ENCODE measurements around the gene ARL6IP5. TPM values are rescaled to one million over a fixed set of nuclear protein-coding genes. Genes with fewer than 3 reads are reported as not detected.
A peak's percentile ranks its signal among the peaks of the same experiment; 100 is the strongest.

ARL6IP5 gene
- total and polyA plus RNA-seq, 8 donors, result 29.5 to 78.9 (median 41.7) TPM

DNA sequence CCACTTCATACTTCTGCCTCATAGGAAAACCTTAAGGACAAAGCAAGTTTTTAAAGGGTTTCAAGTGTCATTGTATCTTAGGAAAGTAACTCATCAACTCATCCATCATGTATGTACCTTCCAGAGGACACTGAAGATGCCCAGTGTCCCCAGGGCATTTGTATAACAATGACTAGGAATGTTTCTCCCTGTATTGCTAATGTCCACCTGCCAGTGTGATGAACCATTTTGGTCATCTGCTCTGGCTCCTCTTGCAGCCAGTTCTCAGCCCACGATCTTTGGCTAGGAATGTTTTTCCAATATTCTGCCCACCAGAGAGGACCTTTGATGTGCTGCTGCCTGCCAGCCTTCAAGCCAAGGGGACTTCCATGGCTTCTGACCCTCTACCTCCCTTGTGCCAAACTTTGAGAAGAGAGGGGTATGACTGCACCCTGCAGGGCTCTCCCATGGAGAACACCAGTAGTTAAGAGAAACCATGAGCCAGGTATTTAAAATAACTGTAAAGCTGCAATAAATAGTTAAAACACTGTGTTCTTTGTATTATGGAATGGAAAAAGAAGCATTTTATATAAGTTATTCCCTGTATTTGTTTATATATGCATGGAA is 26.3 kb downstream of the ARL6IP5 start:
- Histone ChIP-seq H3K36me3 (peaks cover 0 to under 1% (median 0%) of the 10 kb centered on the region in 3 donors), H3K27me3 (no peaks in the 10 kb centered on the region), H3K9me3 (no peaks in the 10 kb centered on the region), H3K4me3 (no peak overlapping the region), H3K4me1 (peaks cover 2 to 4% (median 2%) of the 10 kb centered on the region in 3 donors), H3K27ac (no peak overlapping the region)
- intact Hi-C loops (cut with DNase I), result no loop called here
- FAIRE-seq, result no peak
- TF ChIP-seq, protein P1, sequence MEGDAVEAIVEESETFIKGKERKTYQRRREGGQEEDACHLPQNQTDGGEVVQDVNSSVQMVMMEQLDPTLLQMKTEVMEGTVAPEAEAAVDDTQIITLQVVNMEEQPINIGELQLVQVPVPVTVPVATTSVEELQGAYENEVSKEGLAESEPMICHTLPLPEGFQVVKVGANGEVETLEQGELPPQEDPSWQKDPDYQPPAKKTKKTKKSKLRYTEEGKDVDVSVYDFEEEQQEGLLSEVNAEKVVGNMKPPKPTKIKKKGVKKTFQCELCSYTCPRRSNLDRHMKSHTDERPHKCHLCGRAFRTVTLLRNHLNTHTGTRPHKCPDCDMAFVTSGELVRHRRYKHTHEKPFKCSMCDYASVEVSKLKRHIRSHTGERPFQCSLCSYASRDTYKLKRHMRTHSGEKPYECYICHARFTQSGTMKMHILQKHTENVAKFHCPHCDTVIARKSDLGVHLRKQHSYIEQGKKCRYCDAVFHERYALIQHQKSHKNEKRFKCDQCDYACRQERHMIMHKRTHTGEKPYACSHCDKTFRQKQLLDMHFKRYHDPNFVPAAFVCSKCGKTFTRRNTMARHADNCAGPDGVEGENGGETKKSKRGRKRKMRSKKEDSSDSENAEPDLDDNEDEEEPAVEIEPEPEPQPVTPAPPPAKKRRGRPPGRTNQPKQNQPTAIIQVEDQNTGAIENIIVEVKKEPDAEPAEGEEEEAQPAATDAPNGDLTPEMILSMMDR (IDR thresholded peaks at IDR 0.05), result no peak
- no peak for ATAC-seq
- WGBS, 2 donors, result 74 to 86% methylated on average over 1 of the region's 1 CpG
- no peak for DNase-seq

GRCh38 chr3:69113536-69113935 is 28.8 kb downstream of the ARL6IP5 start:
- FAIRE-seq, result no peak
- DNase-seq, result no peak
- TF ChIP-seq, protein P1 (IDR thresholded peaks at IDR 0.05), result no peak
- Histone ChIP-seq H3K4me1 (peaks cover 6 to 8% (median 6%) of the 10 kb centered on the region in 3 donors), H3K27me3 (no peaks in the 10 kb centered on the region), H3K27ac (no peak overlapping the region), H3K36me3 (no peaks in the 10 kb centered on the region), H3K9me3 (no peaks in the 10 kb centered on the region), H3K4me3 (no peak overlapping the region)
- no peak for ATAC-seq
- intact Hi-C loops (cut with DNase I), result no loop called here
- 82 to 84% methylated on average over 3 of the region's 3 CpGs for WGBS, 2 donors

- no peak for DNase-seq
- H3K27ac ChIP-seq, result peak overlapping the region in 2 of 4 donors; percentile 66 to 72
- H3K4me3 ChIP-seq, result no peak overlapping the region
- no peaks in the 10 kb centered on the region for H3K27me3 ChIP-seq
- H3K36me3 ChIP-seq, result no peaks in the 10 kb centered on the region
- 23 to 24% methylated on average over 2 of the region's 2 CpGs for WGBS, 2 donors
- intact Hi-C loops (cut with DNase I), result no loop called here
- ATAC-seq, result peak in 2 of 4 donors; percentile 22 to 31
- H3K4me1 ChIP-seq, result peaks cover 6 to 8% (median 6%) of the 10 kb centered on the region in 3 donors
- no peak for FAIRE-seq
- TF ChIP-seq, protein P1 (IDR thresholded peaks at IDR 0.05), result no peak
- H3K9me3 ChIP-seq, result no peaks in the 10 kb centered on the region
Measured at GRCh38 chr3:69115731-69116130, 31.0 kb downstream of the ARL6IP5 start.

DNA sequence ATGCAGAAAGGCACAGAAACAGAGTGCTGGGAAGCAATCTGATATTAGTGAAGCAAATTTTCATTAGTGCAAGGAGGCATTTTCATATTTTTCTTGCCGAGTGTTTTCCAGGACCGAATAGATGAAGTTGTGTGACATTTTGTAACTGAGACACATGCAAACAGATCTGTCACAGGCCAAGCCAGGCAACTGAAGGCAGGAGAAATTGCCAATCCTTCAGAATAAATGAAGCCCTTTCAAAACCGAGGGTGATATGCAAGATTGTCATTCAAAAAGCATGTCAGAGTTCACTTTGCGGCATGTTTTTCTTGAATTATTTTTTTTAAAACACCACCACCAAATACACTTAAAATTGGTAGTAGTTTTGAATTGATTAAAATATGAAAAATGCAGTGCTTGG is 31.4 kb downstream of the ARL6IP5 start:
- TF ChIP-seq, protein P1 (IDR thresholded peaks at IDR 0.05), result no peak
- intact Hi-C loops (cut with DNase I), result no loop called here
- peaks cover 6 to 8% (median 6%) of the 10 kb centered on the region in 3 donors for H3K4me1 ChIP-seq
- no peaks in the 10 kb centered on the region for H3K27me3 ChIP-seq
- no peak overlapping the region for H3K4me3 ChIP-seq
- H3K9me3 ChIP-seq, result no peaks in the 10 kb centered on the region
- 33 to 42% methylated on average over 4 of the region's 4 CpGs for WGBS, 2 donors
- H3K36me3 ChIP-seq, result no peaks in the 10 kb centered on the region
- ATAC-seq, result peak in 1 of 4 donors; percentile 22
- FAIRE-seq, result no peak
- DNase-seq, result no peak
- peak overlapping the region in 2 of 4 donors; percentile 66 to 72 for H3K27ac ChIP-seq

- intact Hi-C loops (cut with DNase I), result no loop called here
- H3K9me3 ChIP-seq, result no peaks in the 10 kb centered on the region
- peak in 3 of 6 donors; percentile 40 to 57 (median 48) for DNase-seq
- H3K4me3 ChIP-seq, result no peak overlapping the region
- 18 to 27% methylated on average over 3 of the region's 3 CpGs for WGBS, 2 donors
- no peak for FAIRE-seq
- no peaks in the 10 kb centered on the region for H3K36me3 ChIP-seq
- H3K27ac ChIP-seq, result peak overlapping the region in 2 of 4 donors; percentile 66 to 72
- TF ChIP-seq, protein P1 (IDR thresholded peaks at IDR 0.05), result no peak
- ATAC-seq, result peak; percentile 66 to 91 (median 86)
- no peaks in the 10 kb centered on the region for H3K27me3 ChIP-seq
- H3K4me1 ChIP-seq, result peaks cover 6 to 8% (median 6%) of the 10 kb centered on the region in 3 donors
Measured at GRCh38 chr3:69116897-69117296, 32.2 kb downstream of the ARL6IP5 start.
